OCI-LY3 (cell line): ENCODE measurements around the gene CX3CL1.

Experiments used
- H2AFZ ChIP-seq: fragments of 200-600, 300-600 bp; shearing (Covaris generic); 2 replicates; pipeline ENCODE4 v1.6.0; 2014; ENCODE audit warnings: antibody characterized with exemption, low read depth, low read length
- H3K27ac ChIP-seq: fragments of 200-600, 300-600 bp; sonication (generic); 2 replicates; pipeline ENCODE4 v1.5.1; 2014; ENCODE audit warnings: mild to moderate bottlenecking, low read length, moderate library complexity, mixed read lengths
- H3K27me3 ChIP-seq: fragments of 200-600, 300-600 bp; sonication (generic); 2 replicates; pipeline ENCODE4 v1.6.1; 2014; ENCODE audit warnings: low read depth, low read length, mixed read lengths
- H3K36me3 ChIP-seq: fragments of 200-600, 300-600 bp; sonication (generic); replicated peaks from 2 replicates; pipeline ENCODE3; 2014; ENCODE audit warnings: low read depth, low read length, mixed read lengths
- H3K4me1 ChIP-seq: fragments of 300-600, 200-600 bp; sonication (generic); 2 replicates; pipeline ENCODE4 v1.6.1; 2014; ENCODE audit warnings: low read length, mixed read lengths
- H3K4me2 ChIP-seq: fragments of 200-600, 300-600 bp; sonication (generic); 2 replicates; pipeline ENCODE4 v1.6.1; 2014; ENCODE audit warnings: low read length, mixed read lengths
- H3K4me3 ChIP-seq: fragments of 300-600, 200-600 bp; sonication (generic); 2 replicates; pipeline ENCODE4 v1.5.1; 2014; ENCODE audit warnings: antibody characterized with exemption, mild to moderate bottlenecking, low read length, moderate library complexity
- H3K79me2 ChIP-seq: fragments of 300-600, 200-600 bp; shearing (Covaris generic); 2 replicates; pipeline ENCODE4 v1.6.1; 2014; ENCODE audit warnings: mild to moderate bottlenecking, low read length, mixed read lengths
- H3K9ac ChIP-seq: fragments of 300-600, 200-600 bp; shearing (Covaris generic); 2 replicates; pipeline ENCODE4 v1.6.0; 2014; ENCODE audit warnings: mild to moderate bottlenecking, low read length, moderate library complexity
- H3K9me3 ChIP-seq: fragments of 200-600, 300-600 bp; shearing (Covaris generic); 2 replicates; pipeline ENCODE4 v1.6.1; 2014; ENCODE audit warnings: low read length, mixed read lengths; ENCODE audit not compliant: insufficient read depth
- H4K20me1 ChIP-seq: fragments of 200-600, 300-600 bp; sonication (generic); 2 replicates; pipeline ENCODE4 v1.6.1; 2016; ENCODE audit warnings: low read length, mixed read lengths; ENCODE audit not compliant: insufficient read depth
- EZH2phosphoT487 ChIP-seq: fragments of 200-600 bp; shearing (Covaris generic); IDR thresholded peaks from 2 replicates; pipeline ENCODE4 v1.6.1; 2018; ENCODE audit warnings: antibody characterized with exemption, mixed run types, low read depth
- TF ChIP-seq, protein P1 (sequence below): fragments of 200-600, 300-600 bp; sonication (generic); IDR thresholded peaks from 2 replicates; pipeline ENCODE4 v1.5.1; 2014; ENCODE audit warnings: antibody characterized with exemption, low read length, low read depth

CX3CL1 gene

GRCh38 chr16:57331355-57331754 lies 40.9 kb upstream of the CX3CL1 start:
- Histone ChIP-seq H3K9me3 (no peaks in the 10 kb centered on the region; the same call in 1 of the 2 replicates), H3K36me3 (no peaks in the 10 kb centered on the region), H3K9ac (no peak overlapping the region), H4K20me1 (no peaks in the 10 kb centered on the region), H2AFZ (no peak overlapping the region), H3K79me2 (no peaks in the 10 kb centered on the region), H3K4me2 (no peak overlapping the region), H3K4me3 (no peak overlapping the region), H3K4me1 (peaks cover 9% of the 10 kb centered on the region), H3K27me3 (no peaks in the 10 kb centered on the region), H3K27ac (no peak overlapping the region)
- TF ChIP-seq, protein P1, sequence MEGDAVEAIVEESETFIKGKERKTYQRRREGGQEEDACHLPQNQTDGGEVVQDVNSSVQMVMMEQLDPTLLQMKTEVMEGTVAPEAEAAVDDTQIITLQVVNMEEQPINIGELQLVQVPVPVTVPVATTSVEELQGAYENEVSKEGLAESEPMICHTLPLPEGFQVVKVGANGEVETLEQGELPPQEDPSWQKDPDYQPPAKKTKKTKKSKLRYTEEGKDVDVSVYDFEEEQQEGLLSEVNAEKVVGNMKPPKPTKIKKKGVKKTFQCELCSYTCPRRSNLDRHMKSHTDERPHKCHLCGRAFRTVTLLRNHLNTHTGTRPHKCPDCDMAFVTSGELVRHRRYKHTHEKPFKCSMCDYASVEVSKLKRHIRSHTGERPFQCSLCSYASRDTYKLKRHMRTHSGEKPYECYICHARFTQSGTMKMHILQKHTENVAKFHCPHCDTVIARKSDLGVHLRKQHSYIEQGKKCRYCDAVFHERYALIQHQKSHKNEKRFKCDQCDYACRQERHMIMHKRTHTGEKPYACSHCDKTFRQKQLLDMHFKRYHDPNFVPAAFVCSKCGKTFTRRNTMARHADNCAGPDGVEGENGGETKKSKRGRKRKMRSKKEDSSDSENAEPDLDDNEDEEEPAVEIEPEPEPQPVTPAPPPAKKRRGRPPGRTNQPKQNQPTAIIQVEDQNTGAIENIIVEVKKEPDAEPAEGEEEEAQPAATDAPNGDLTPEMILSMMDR = no peak
- TF ChIP-seq EZH2phosphoT487 = no peak

DNA sequence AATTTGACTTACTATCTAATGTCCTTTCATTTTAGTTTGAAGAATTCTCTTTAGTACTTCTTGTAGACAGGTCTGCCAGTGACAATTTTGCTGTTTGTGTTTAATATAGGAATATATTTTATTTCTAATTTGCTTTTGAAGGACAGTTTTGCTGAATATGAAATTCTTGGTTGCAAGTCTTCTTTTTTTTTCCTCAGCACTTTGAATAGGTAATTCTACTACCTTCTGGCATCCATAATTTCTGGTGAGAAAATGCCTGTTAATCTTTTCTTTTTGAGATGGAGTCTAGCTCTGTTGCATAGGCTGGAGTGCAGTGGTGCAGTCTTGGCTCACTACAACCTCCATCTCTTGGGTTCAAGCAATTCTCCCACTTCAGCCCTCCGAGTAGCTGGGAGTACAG lies 38.9 kb upstream of the CX3CL1 start:
- Histone ChIP-seq H3K36me3 (no peaks in the 10 kb centered on the region), H3K9me3 (no peaks in the 10 kb centered on the region; the same call in 1 of the 2 replicates), H3K4me2 (no peak overlapping the region), H3K79me2 (no peaks in the 10 kb centered on the region), H3K4me3 (no peak overlapping the region), H3K4me1 (peaks cover 9% of the 10 kb centered on the region), H4K20me1 (no peaks in the 10 kb centered on the region), H3K9ac (no peak overlapping the region), H3K27me3 (no peaks in the 10 kb centered on the region), H3K27ac (no peak overlapping the region), H2AFZ (no peak overlapping the region)
- no peak for TF ChIP-seq EZH2phosphoT487
- TF ChIP-seq, protein P1 = no peak

GRCh38 chr16:57335366-57335765 lies 36.9 kb upstream of the CX3CL1 start:
- no peak for TF ChIP-seq EZH2phosphoT487
- TF ChIP-seq, protein P1 = no peak
- Histone ChIP-seq H3K9ac (no peak overlapping the region), H3K4me2 (no peak overlapping the region), H3K27me3 (no peaks in the 10 kb centered on the region), H2AFZ (no peak overlapping the region), H3K79me2 (no peaks in the 10 kb centered on the region), H4K20me1 (no peaks in the 10 kb centered on the region), H3K27ac (no peak overlapping the region), H3K4me1 (peaks cover 18% of the 10 kb centered on the region), H3K9me3 (no peaks in the 10 kb centered on the region; the same call in 1 of the 2 replicates), H3K4me3 (no peak overlapping the region), H3K36me3 (no peaks in the 10 kb centered on the region)

- Histone ChIP-seq H3K79me2 (no peaks in the 10 kb centered on the region), H3K9me3 (peaks cover 3% of the 10 kb centered on the region; the same call in 1 of the 2 replicates), H3K4me3 (peak overlapping the region; percentile 30; the same call in 1 of the 2 replicates), H3K27me3 (peaks cover 15% of the 10 kb centered on the region), H3K4me2 (peak overlapping the region; percentile 64), H3K9ac (no peak overlapping the region), H3K36me3 (no peaks in the 10 kb centered on the region), H4K20me1 (no peaks in the 10 kb centered on the region), H3K4me1 (peaks cover 45% of the 10 kb centered on the region), H3K27ac (peak overlapping the region; percentile 15; the same call in 1 of the 2 replicates), H2AFZ (no peak overlapping the region)
- TF ChIP-seq, protein P1 = no peak
- no peak for TF ChIP-seq EZH2phosphoT487
Measured at GRCh38 chr16:57341062-57341440, 31.2 kb upstream of the CX3CL1 start.
